IPS-18c (cell line): Measurements from ENCODE around the gene GRID1.

Experiments
- H3K4me3 ChIP-seq: 2 replicates; pipeline ENCODE4 v1.7.0; 2013; ENCODE audit warnings: low read depth, mild to moderate bottlenecking, low read length, moderate library complexity; ENCODE audit not compliant: insufficient read depth
- H3K9me3 ChIP-seq: one replicate; pipeline ENCODE4 v1.6.1; 2013; ENCODE audit warnings: mild to moderate bottlenecking, low read length, moderate library complexity; ENCODE audit not compliant: control insufficient read depth, insufficient read depth

Gene GRID1

GRCh38 chr10:85792533-85792858 is 574.1 kb downstream of the GRID1 start:
- Histone ChIP-seq H3K9me3 (no peaks in the 10 kb centered on the region), H3K4me3 (no peak overlapping the region)

GRCh38 chr10:85791818-85792532 is 574.6 kb downstream of the GRID1 start:
- Histone ChIP-seq H3K9me3 (no peaks in the 10 kb centered on the region), H3K4me3 (no peak overlapping the region)

GRCh38 chr10:85789982-85790789 is 576.4 kb downstream of the GRID1 start:
- H3K4me3 ChIP-seq: no peak overlapping the region
- H3K9me3 ChIP-seq: no peaks in the 10 kb centered on the region

- Histone ChIP-seq H3K4me3 (no peak overlapping the region), H3K9me3 (no peaks in the 10 kb centered on the region)
Observed at GRCh38 chr10:85789125-85789524, 577.5 kb downstream of the GRID1 start.

DNA sequence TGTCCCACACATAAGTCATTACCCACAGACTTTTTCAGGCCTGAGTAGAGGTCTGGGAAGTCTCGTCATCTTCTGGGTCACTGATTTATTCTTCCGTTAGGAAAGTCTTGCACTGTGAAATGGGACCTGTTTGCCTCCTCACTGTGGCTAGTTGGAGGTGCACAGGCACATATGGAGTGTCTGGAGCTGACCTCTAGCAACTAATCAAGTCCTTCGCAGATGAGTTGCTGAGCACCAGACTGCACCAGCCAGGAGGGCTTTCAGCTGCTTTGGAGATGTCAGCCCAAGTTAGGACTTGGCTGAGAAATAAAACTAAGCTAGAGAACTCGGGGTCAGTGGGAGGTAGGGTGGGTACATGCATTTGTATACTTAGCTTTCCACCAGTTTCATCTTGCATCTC is 578.0 kb downstream of the GRID1 start:
- no peaks in the 10 kb centered on the region for H3K9me3 ChIP-seq

GRCh38 chr10:85787881-85788280 is 578.7 kb downstream of the GRID1 start:
- no peak overlapping the region for H3K4me3 ChIP-seq
- no peaks in the 10 kb centered on the region for H3K9me3 ChIP-seq

More for the DNA sequence above, 578.0 kb downstream of the GRID1 start:
- no peak overlapping the region for H3K4me3 ChIP-seq

- Histone ChIP-seq H3K9me3 (no peaks in the 10 kb centered on the region), H3K4me3 (no peak overlapping the region)
Observed at GRCh38 chr10:85787393-85787792, 579.2 kb downstream of the GRID1 start.

- H3K9me3 ChIP-seq: no peaks in the 10 kb centered on the region
- H3K4me3 ChIP-seq: no peak overlapping the region
Observed at GRCh38 chr10:85786401-85786899, 580.1 kb downstream of the GRID1 start.

DNA sequence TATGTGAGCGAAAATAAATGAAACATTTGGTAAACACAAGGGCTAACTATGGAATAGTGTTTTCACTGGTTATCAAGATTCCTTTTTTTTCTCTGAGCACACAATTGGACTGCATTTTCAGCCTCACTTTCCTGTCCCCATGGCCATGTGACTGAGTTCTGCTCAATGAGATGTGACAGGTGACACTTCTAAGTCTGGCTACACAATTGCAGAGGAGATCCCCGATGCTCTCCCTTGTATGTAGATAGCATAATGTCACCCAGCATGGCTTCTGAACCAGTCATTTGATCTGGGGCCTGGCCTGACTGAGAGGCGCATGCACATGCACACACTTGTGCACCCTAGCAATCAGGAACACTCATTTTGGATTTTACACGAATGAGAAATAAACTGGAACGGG is 581.8 kb downstream of the GRID1 start:
- Histone ChIP-seq H3K9me3 (no peaks in the 10 kb centered on the region), H3K4me3 (no peak overlapping the region)

DNA sequence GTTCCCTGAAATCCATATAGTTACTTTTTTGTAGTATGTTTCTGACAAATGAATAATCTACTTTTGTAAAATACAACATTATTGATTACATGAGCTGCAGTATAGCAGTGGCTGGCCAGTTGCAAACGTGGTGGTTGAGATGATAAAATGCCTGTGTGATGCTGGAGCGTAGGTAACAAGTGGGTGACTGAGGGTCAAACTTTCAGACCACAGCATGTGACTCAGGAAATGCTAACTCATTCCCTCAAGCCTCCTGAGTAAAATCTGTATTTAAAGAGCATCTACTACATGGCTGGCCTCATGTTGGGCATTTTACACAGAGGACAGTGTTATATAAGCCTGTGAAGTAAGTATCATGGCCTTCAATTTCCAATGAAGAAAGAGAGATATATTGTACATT is 585.2 kb downstream of the GRID1 start:
- Histone ChIP-seq H3K4me3 (no peak overlapping the region), H3K9me3 (no peaks in the 10 kb centered on the region)

- H3K4me3 ChIP-seq: no peak overlapping the region
- no peaks in the 10 kb centered on the region for H3K9me3 ChIP-seq
Observed at GRCh38 chr10:85778074-85778473, 588.5 kb downstream of the GRID1 start.

GRCh38 chr10:85767891-85768290 is 598.7 kb downstream of the GRID1 start:
- Histone ChIP-seq H3K4me3 (no peak overlapping the region), H3K9me3 (peaks cover 8% of the 10 kb centered on the region)

- no peak overlapping the region for H3K4me3 ChIP-seq
- peaks cover 2% of the 10 kb centered on the region for H3K9me3 ChIP-seq
Observed at GRCh38 chr10:85764108-85764507, 602.5 kb downstream of the GRID1 start.

DNA sequence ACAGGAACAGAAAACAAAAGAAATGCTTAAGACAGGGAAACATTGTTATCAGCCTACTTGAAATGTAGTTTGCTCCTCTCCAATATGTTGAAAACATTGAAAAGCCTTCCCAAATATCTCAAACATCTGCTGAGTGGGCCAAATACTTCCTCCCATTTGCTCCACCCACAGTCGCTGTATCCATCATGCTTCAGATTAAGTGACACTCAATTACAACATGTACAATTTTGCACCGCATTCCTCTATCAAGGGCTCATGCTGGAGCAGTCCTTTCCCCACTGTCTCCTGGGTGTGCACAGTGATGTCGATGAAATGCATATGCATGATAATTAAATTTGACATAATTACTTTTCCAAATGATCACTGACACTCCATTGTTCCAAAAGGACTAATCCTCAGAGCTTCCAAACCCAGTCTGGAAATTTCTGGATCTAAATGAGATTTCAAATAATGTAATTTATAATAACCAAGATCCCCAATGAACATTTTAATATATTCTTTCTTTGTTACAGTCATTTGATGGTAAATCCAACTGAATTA is 604.6 kb downstream of the GRID1 start:
- no peaks in the 10 kb centered on the region for H3K9me3 ChIP-seq
- no peak overlapping the region for H3K4me3 ChIP-seq

DNA sequence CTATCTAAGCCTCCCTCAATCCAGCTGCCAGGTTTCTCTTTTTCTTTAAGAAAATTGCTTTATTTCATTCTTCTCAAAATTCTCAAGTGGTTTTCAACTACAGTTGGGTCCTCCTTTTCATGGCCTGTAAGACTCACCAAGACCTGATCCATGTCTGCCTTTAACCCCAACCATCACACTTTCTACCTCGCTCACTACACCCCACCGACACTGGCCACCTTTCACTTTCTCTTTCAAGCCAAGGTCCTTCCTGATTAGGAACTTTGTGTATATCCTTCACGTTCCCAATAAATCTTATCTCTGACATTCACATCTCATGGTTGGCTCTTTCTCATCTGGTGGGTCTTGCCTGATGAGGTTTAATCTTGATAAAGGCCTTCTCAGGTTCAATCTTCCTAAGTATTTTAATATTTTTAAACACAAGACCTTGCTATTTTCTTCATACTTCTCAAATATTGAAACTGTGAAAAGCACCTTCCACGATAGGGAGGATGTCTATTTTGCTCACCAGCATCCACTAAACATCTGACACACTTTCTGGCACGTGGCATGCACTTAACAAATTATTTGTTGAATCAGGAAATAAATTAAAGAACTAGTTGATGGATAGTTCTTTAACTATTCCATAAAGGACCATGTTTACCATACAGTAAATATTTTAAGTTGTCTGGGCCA is 624.8 kb downstream of the GRID1 start:
- no peaks in the 10 kb centered on the region for H3K9me3 ChIP-seq
- H3K4me3 ChIP-seq: no peak overlapping the region

DNA sequence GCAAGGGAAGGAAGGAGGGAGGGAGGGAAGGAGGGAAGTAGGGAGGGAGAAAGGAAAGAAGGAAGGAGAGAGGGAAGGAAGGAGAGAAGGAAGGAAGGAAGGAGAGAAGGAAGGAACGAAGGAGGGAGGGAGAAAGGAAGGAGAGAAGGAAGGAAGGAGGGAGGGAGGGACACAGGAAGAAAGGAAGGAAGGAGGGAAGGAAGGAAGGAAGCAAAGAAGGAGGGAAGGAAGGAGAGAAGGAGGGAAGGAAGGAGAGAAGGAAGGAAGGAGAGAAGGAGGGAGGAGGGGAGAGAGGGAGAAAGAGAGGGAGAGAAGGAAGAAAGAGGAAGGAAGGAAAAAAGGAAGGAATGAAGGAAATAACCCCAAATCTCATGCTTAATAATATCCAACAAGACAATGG is 630.6 kb downstream of the GRID1 start:
- no peak overlapping the region for H3K4me3 ChIP-seq
- H3K9me3 ChIP-seq: no peaks in the 10 kb centered on the region

- H3K4me3 ChIP-seq: no peak overlapping the region
- no peaks in the 10 kb centered on the region for H3K9me3 ChIP-seq
Observed at GRCh38 chr10:85734791-85735190, 631.8 kb downstream of the GRID1 start.

- H3K4me3 ChIP-seq: no peak overlapping the region
- peaks cover 2% of the 10 kb centered on the region for H3K9me3 ChIP-seq
Observed at GRCh38 chr10:85724215-85724614, 642.4 kb downstream of the GRID1 start.
